GM19239 (cell line): Measurements from ENCODE around the gene OR2M2.

ENCODE experiments used
- DNase-seq: peaks from one replicate; pipeline ENCODE4 v3.0.0; 2011; ENCODE audit warnings: low spot score; ENCODE audit not compliant: insufficient read length
- FAIRE-seq: peaks from 2 replicates; lab custom pipeline; 2011; peaks lifted over from hg19 to GRCh38; lab: Jason Lieb, UNC

OR2M2 gene

GRCh38 chr1:248174521-248174920, at the start of gene OR2M2:
Gene OR2M2 (plus strand): TSS chr1:248174821. CDS start chr1:248179986, 5,165 bp downstream.
- FAIRE-seq, result no peak

GRCh38 chr1:248127653-248128052, 47.0 kb upstream of the OR2M2 start:
- DNase-seq (no peak), FAIRE-seq (no peak)

More at GRCh38 chr1:248174521-248174920, at the start of gene OR2M2:
- no peak for DNase-seq

GRCh38 chr1:248136811-248137210, 37.8 kb upstream of the OR2M2 start:
- DNase-seq (no peak), FAIRE-seq (no peak)

- FAIRE-seq (no peak), DNase-seq (no peak)
Observed at GRCh38 chr1:248140846-248141245, 33.8 kb upstream of the OR2M2 start.

GRCh38 chr1:248143311-248143710, 31.3 kb upstream of the OR2M2 start:
- DNase-seq (no peak), FAIRE-seq (no peak)

- FAIRE-seq (no peak), DNase-seq (no peak)
Observed at GRCh38 chr1:248144513-248145198, 30.0 kb upstream of the OR2M2 start, which contains the start of gene OR2M5. Gene OR2M5 (plus strand): TSS chr1:248145148. CDS start chr1:248145148, 0 bp downstream.

- DNase-seq (no peak), FAIRE-seq (no peak)
Observed at GRCh38 chr1:248152056-248152827, 22.4 kb upstream of the OR2M2 start.

- FAIRE-seq (no peak), DNase-seq (no peak)
Observed at GRCh38 chr1:248155927-248156326, 18.7 kb upstream of the OR2M2 start.

- DNase-seq, result no peak
- FAIRE-seq, result no peak
Observed at GRCh38 chr1:248158758-248159157, 15.9 kb upstream of the OR2M2 start.

GRCh38 chr1:248164031-248164430, 10.6 kb upstream of the OR2M2 start:
- DNase-seq, result no peak
- no peak for FAIRE-seq

GRCh38 chr1:248165186-248165585, 9.4 kb upstream of the OR2M2 start:
- DNase-seq (no peak), FAIRE-seq (no peak)

- no peak for DNase-seq
- FAIRE-seq, result no peak
Observed at GRCh38 chr1:248183996-248184395, 9.4 kb downstream of the OR2M2 start.

- no peak for DNase-seq
- no peak for FAIRE-seq
Observed at GRCh38 chr1:248187363-248187762, 12.7 kb downstream of the OR2M2 start.

- no peak for FAIRE-seq
Observed at GRCh38 chr1:248189026-248189425, 14.4 kb downstream of the OR2M2 start.

GRCh38 chr1:248194117-248194516, 19.5 kb downstream of the OR2M2 start:
- no peak for DNase-seq
- no peak for FAIRE-seq

More at GRCh38 chr1:248189026-248189425, 14.4 kb downstream of the OR2M2 start:
- DNase-seq, result no peak

GRCh38 chr1:248196965-248197364, 22.3 kb downstream of the OR2M2 start, which contains the start of gene OR2M3:
Gene OR2M3 (plus strand): TSS chr1:248197265. CDS start chr1:248203068, 5,803 bp downstream.
- no peak for FAIRE-seq
- DNase-seq, result no peak

- FAIRE-seq (no peak), DNase-seq (no peak)
Observed at GRCh38 chr1:248215880-248216279, 41.3 kb downstream of the OR2M2 start.

GRCh38 chr1:248225537-248225936, 50.9 kb downstream of the OR2M2 start:
- DNase-seq, result no peak
- no peak for FAIRE-seq

GRCh38 chr1:248229360-248229908, 54.8 kb downstream of the OR2M2 start:
- FAIRE-seq (no peak), DNase-seq (no peak)
